Sigmoid colon (tissue), 4 donors: Measurements from ENCODE around the gene PLSCR2.

Experiments
- EP300 ChIP-seq, 4 donors: sonication (generic); formaldehyde crosslinking; IDR thresholded peaks; one replicate each; pipeline ENCODE4 v1.6.1; 2017; ENCODE audit warnings: antibody characterized with exemption in 4 of 4
- POLR2A ChIP-seq, 2 donors: fragments of 450-650 bp; IDR thresholded peaks; one replicate each; pipeline ENCODE4 v1.6.1; 2016; ENCODE audit warnings: antibody characterized with exemption in 2 of 2, mild to moderate bottlenecking in 2 of 2, moderate library complexity in 2 of 2
- POLR2AphosphoS5 ChIP-seq, 4 donors: sonication (generic); formaldehyde crosslinking; IDR thresholded peaks; one replicate each; pipeline ENCODE4 v1.6.1; 2017; ENCODE audit warnings: antibody characterized with exemption in 4 of 4
- TF ChIP-seq, protein P1 (sequence below), 4 experiments: fragments of 450-650 bp in 3 of 4; fragments of 200-600 bp in 1 of 4; IDR thresholded peaks; one replicate each; pipeline ENCODE4 v1.5.1; 2016 to 2019; ENCODE audit warnings: antibody characterized with exemption in 4 of 4, mild to moderate bottlenecking in 3 of 4, moderate library complexity in 2 of 4

- TF ChIP-seq, protein P1, sequence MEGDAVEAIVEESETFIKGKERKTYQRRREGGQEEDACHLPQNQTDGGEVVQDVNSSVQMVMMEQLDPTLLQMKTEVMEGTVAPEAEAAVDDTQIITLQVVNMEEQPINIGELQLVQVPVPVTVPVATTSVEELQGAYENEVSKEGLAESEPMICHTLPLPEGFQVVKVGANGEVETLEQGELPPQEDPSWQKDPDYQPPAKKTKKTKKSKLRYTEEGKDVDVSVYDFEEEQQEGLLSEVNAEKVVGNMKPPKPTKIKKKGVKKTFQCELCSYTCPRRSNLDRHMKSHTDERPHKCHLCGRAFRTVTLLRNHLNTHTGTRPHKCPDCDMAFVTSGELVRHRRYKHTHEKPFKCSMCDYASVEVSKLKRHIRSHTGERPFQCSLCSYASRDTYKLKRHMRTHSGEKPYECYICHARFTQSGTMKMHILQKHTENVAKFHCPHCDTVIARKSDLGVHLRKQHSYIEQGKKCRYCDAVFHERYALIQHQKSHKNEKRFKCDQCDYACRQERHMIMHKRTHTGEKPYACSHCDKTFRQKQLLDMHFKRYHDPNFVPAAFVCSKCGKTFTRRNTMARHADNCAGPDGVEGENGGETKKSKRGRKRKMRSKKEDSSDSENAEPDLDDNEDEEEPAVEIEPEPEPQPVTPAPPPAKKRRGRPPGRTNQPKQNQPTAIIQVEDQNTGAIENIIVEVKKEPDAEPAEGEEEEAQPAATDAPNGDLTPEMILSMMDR (IDR thresholded peaks at IDR 0.05) = no peak
- no peak for TF ChIP-seq POLR2AphosphoS5 (IDR thresholded peaks at IDR 0.05)
- no peak for TF ChIP-seq POLR2A (IDR thresholded peaks at IDR 0.05)
- no peak for TF ChIP-seq EP300 (IDR thresholded peaks at IDR 0.05)
Observed at GRCh38 chr3:146476094-146476740, 6.9 kb upstream of the PLSCR2 start.
